ENCODE data around the gene CDC16. TPM values are rescaled to one million over a fixed set of nuclear protein-coding genes. Genes with fewer than 3 reads are reported as not detected.
A peak's percentile ranks its signal among the peaks of the same experiment; 100 is the strongest.
"Not testable (repeated sequence)": the region's sequence is repeated elsewhere in the genome, so short reads cannot be mapped to it uniquely, and the experiment has no call there.

CDC16 gene
- total RNA-seq, 2 donors from 2014 or later, result 61.9 to 100 TPM

GRCh38 chr13:114263578-114263977 lies 28.9 kb downstream of the CDC16 start:
- H3K4me1 Mint-ChIP-seq, result peaks cover 38% of the 10 kb centered on the region

GRCh38 chr13:114264313-114264712 lies 29.6 kb downstream of the CDC16 start:
- Mint-ChIP-seq H3K36me3 (ENCODE audit: low read depth) (peaks cover 99% of the 10 kb centered on the region), H3K4me1 (peaks cover 42% of the 10 kb centered on the region)
- not testable (repeated sequence) for H3K4me3 Mint-ChIP-seq; H3K27ac Mint-ChIP-seq; H3K9me3 Mint-ChIP-seq; H3K27me3 Mint-ChIP-seq; ATAC-seq (replicated peaks)

More at GRCh38 chr13:114263578-114263977, 28.9 kb downstream of the CDC16 start:
- peaks cover 100% of the 10 kb centered on the region for H3K36me3 Mint-ChIP-seq (ENCODE audit: low read depth)
- H3K27me3 Mint-ChIP-seq, result no peaks in the 10 kb centered on the region
- H3K27ac Mint-ChIP-seq, result peak overlapping the region; percentile 29
- peak overlapping the region; percentile 1 for H3K4me3 Mint-ChIP-seq
- ATAC-seq (replicated peaks), result peak; percentile 33
- no peaks in the 10 kb centered on the region for H3K9me3 Mint-ChIP-seq

GRCh38 chr13:114264886-114265611 lies 30.4 kb downstream of the CDC16 start:
- ATAC-seq (replicated peaks), result no peak
- Mint-ChIP-seq H3K9me3 (no peaks in the 10 kb centered on the region), H3K27me3 (no peaks in the 10 kb centered on the region), H3K27ac (peak overlapping the region; percentile 20), H3K4me1 (peaks cover 37% of the 10 kb centered on the region), H3K36me3 (ENCODE audit: low read depth) (peaks cover 99% of the 10 kb centered on the region), H3K4me3 (no peak overlapping the region)

- Mint-ChIP-seq H3K27ac (no peak overlapping the region), H3K27me3 (no peaks in the 10 kb centered on the region), H3K4me1 (peaks cover 32% of the 10 kb centered on the region), H3K36me3 (ENCODE audit: low read depth) (peaks cover 99% of the 10 kb centered on the region), H3K9me3 (no peaks in the 10 kb centered on the region), H3K4me3 (no peak overlapping the region)
- no peak for ATAC-seq (replicated peaks)
Observed at GRCh38 chr13:114266241-114266640, 31.5 kb downstream of the CDC16 start.

GRCh38 chr13:114268344-114269280 lies 33.9 kb downstream of the CDC16 start:
- peaks cover 28% of the 10 kb centered on the region for H3K4me1 Mint-ChIP-seq
- ATAC-seq (replicated peaks), result peak; percentile 72
- no peaks in the 10 kb centered on the region for H3K27me3 Mint-ChIP-seq
- peak overlapping the region; percentile 91 for H3K27ac Mint-ChIP-seq
- H3K4me3 Mint-ChIP-seq, result peak overlapping the region; percentile 61
- H3K9me3 Mint-ChIP-seq, result no peaks in the 10 kb centered on the region
- H3K36me3 Mint-ChIP-seq (ENCODE audit: low read depth), result peaks cover 99% of the 10 kb centered on the region

GRCh38 chr13:114269281-114269770 lies 34.6 kb downstream of the CDC16 start:
- Mint-ChIP-seq H3K36me3 (ENCODE audit: low read depth) (peaks cover 99% of the 10 kb centered on the region), H3K9me3 (no peaks in the 10 kb centered on the region), H3K27ac (peak overlapping the region; percentile 91), H3K27me3 (no peaks in the 10 kb centered on the region), H3K4me1 (peaks cover 25% of the 10 kb centered on the region), H3K4me3 (peak overlapping the region; percentile 61)
- peak; percentile 79 for ATAC-seq (replicated peaks)

GRCh38 chr13:114272977-114273376 lies 38.3 kb downstream of the CDC16 start:
- Mint-ChIP-seq H3K36me3 (ENCODE audit: low read depth) (peaks cover 94% of the 10 kb centered on the region), H3K4me3 (no peak overlapping the region), H3K27me3 (no peaks in the 10 kb centered on the region), H3K4me1 (peaks cover 27% of the 10 kb centered on the region), H3K27ac (no peak overlapping the region), H3K9me3 (no peaks in the 10 kb centered on the region)
- no peak for ATAC-seq (replicated peaks)

GRCh38 chr13:114275304-114275703 lies 40.6 kb downstream of the CDC16 start:
- no peaks in the 10 kb centered on the region for H3K9me3 Mint-ChIP-seq
- H3K4me3 Mint-ChIP-seq, result no peak overlapping the region
- H3K36me3 Mint-ChIP-seq (ENCODE audit: low read depth), result peaks cover 90% of the 10 kb centered on the region
- H3K27ac Mint-ChIP-seq, result no peak overlapping the region
- no peak for ATAC-seq (replicated peaks)
- H3K4me1 Mint-ChIP-seq, result peaks cover 32% of the 10 kb centered on the region
- H3K27me3 Mint-ChIP-seq, result no peaks in the 10 kb centered on the region

- Mint-ChIP-seq H3K4me3 (peak overlapping the region; percentile 92), H3K9me3 (no peaks in the 10 kb centered on the region), H3K36me3 (ENCODE audit: low read depth) (peaks cover 75% of the 10 kb centered on the region), H3K4me1 (peaks cover 35% of the 10 kb centered on the region), H3K27me3 (no peaks in the 10 kb centered on the region), H3K27ac (peak overlapping the region; percentile 97)
- no peak for ATAC-seq (replicated peaks)
Observed at GRCh38 chr13:114279146-114279545, 44.4 kb downstream of the CDC16 start.

- H3K27ac Mint-ChIP-seq, result peak overlapping the region; percentile 97
- H3K4me3 Mint-ChIP-seq, result peak overlapping the region; percentile 92
- peaks cover 38% of the 10 kb centered on the region for H3K4me1 Mint-ChIP-seq
- H3K36me3 Mint-ChIP-seq (ENCODE audit: low read depth), result peaks cover 75% of the 10 kb centered on the region
- no peak for ATAC-seq (replicated peaks)
- no peaks in the 10 kb centered on the region for H3K9me3 Mint-ChIP-seq
- H3K27me3 Mint-ChIP-seq, result no peaks in the 10 kb centered on the region
Observed at GRCh38 chr13:114279758-114280355, 45.2 kb downstream of the CDC16 start.

- peak within 1 kb of the TSS; percentile 92 for H3K4me3 Mint-ChIP-seq
- H3K27ac Mint-ChIP-seq, result peak within 1 kb of the TSS; percentile 97
- ATAC-seq (replicated peaks), result peak; percentile 84
- peaks cover 75% of the 10 kb centered on the region for H3K36me3 Mint-ChIP-seq (ENCODE audit: low read depth)
- peaks cover 43% of the 10 kb centered on the region for H3K4me1 Mint-ChIP-seq
- H3K27me3 Mint-ChIP-seq, result no peaks in the 10 kb centered on the region
- H3K9me3 Mint-ChIP-seq, result no peaks in the 10 kb centered on the region
Observed at GRCh38 chr13:114281351-114282040, 46.8 kb downstream of the CDC16 start, which contains the start of gene UPF3A. Gene UPF3A, plus strand, starts transcription at chr13:114281601. Its CDS starts 39 bp downstream, at chr13:114281640.

GRCh38 chr13:114282041-114282670 lies 47.5 kb downstream of the CDC16 start:
- peaks cover 79% of the 10 kb centered on the region for H3K36me3 Mint-ChIP-seq (ENCODE audit: low read depth)
- peaks cover 47% of the 10 kb centered on the region for H3K4me1 Mint-ChIP-seq
- no peaks in the 10 kb centered on the region for H3K9me3 Mint-ChIP-seq
- H3K27me3 Mint-ChIP-seq, result no peaks in the 10 kb centered on the region
- peak overlapping the region; percentile 97 for H3K27ac Mint-ChIP-seq
- peak overlapping the region; percentile 92 for H3K4me3 Mint-ChIP-seq
- peak; percentile 73 for ATAC-seq (replicated peaks)

GRCh38 chr13:114283576-114283975 lies 48.9 kb downstream of the CDC16 start:
- H3K4me3 Mint-ChIP-seq, result peak overlapping the region; percentile 92

More at GRCh38 chr13:114283576-114283975, 48.9 kb downstream of the CDC16 start:
- Mint-ChIP-seq H3K36me3 (ENCODE audit: low read depth) (peaks cover 80% of the 10 kb centered on the region), H3K9me3 (no peaks in the 10 kb centered on the region), H3K27me3 (no peaks in the 10 kb centered on the region), H3K4me1 (peaks cover 51% of the 10 kb centered on the region), H3K27ac (peak overlapping the region; percentile 49)
- ATAC-seq (replicated peaks), result no peak
